Measurements from ENCODE around the gene TNFRSF8.

The TNFRSF8 gene

DNA sequence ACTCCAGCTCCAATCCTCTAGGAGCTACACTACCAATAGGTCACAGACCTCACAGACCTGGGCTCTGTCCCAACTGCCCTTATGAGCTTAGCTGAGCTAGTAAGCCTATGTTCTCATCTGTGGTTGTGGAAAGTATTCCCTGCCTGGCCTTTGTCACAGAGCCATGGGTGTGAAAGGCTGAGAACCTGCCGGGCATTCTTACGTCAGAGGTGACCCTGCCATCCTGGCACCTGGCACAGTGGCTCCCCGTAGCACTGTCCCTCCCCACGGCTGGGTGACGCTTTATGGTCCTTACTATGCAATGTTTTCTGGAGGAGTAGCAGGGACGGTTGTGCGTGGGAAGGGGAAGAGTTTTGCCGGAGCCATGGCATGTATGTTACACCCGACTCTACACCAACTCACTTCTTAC is 107.2 kb downstream of the TNFRSF8 start:
- no peaks in the 10 kb centered on the region for H3K27me3 Mint-ChIP-seq
- peak overlapping the region; percentile 100 for H3K27ac Mint-ChIP-seq (ENCODE audit: low read depth)
- no peak for ATAC-seq (replicated peaks; ENCODE audit: extremely low read depth, poor library complexity, severe bottlenecking)
- DNase-seq (ENCODE audit: low spot score in 2 of 2) = no peak
- H3K36me3 Mint-ChIP-seq (ENCODE audit: insufficient read depth) = peaks cover 37% of the 10 kb centered on the region
- H3K4me3 Mint-ChIP-seq = peak overlapping the region; percentile 100
- H3K9me3 Mint-ChIP-seq = no peaks in the 10 kb centered on the region
- peaks cover 78% of the 10 kb centered on the region for H3K4me1 Mint-ChIP-seq

DNA sequence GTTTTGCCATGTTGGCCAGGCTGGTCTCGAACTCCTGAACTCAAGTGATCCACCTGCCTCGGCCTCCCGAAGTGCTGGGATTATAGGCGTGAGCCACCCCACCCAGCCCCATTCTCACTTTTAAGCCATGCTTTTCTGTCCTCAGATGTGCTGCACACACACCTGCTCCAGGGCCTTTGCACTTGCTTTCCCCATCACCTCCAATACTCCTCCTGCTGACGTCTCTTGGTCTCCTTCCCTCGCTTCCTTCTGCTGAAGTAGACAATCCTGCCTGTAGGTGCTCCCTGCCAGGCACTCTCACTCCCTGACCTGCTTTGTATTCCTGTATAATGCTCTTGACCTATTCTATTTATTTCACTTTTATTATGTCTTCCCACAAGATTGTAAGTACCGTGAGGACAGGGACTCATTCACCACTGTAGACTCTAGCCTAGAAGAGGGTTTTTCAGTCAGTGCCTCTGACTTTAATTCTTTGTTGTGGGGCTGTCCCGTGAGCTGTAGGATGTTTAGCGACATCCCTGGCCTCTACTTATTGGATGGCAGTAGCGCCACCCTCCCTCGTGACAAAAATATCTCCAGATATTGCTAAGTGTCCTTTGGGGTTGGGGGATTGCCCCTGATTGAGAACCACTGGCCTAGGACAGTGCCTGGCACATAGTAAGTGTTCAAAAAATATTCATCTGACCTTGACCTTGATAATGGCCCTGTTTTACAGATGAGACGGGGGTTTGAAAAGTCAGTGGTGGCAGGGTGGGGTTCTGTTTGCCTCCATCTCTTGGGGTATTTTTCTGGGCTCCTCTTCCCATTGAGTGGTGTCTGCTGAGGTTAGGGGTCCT is 108.3 kb downstream of the TNFRSF8 start:
- peak overlapping the region; percentile 100 for H3K27ac Mint-ChIP-seq (ENCODE audit: low read depth)
- H3K4me3 Mint-ChIP-seq = peak overlapping the region; percentile 67
- no peak for DNase-seq (ENCODE audit: low spot score in 2 of 2)
- no peaks in the 10 kb centered on the region for H3K9me3 Mint-ChIP-seq
- no peaks in the 10 kb centered on the region for H3K27me3 Mint-ChIP-seq
- no peak for ATAC-seq (replicated peaks; ENCODE audit: extremely low read depth, poor library complexity, severe bottlenecking)
- H3K4me1 Mint-ChIP-seq = peaks cover 83% of the 10 kb centered on the region
- peaks cover 41% of the 10 kb centered on the region for H3K36me3 Mint-ChIP-seq (ENCODE audit: insufficient read depth)

GRCh38 chr1:12172042-12172851 is 109.1 kb downstream of the TNFRSF8 start:
- peaks cover 44% of the 10 kb centered on the region for H3K36me3 Mint-ChIP-seq (ENCODE audit: insufficient read depth)
- DNase-seq (ENCODE audit: low spot score in 2 of 2) (no peak), ATAC-seq (replicated peaks; ENCODE audit: extremely low read depth, poor library complexity, severe bottlenecking) (no peak)
- H3K27ac Mint-ChIP-seq (ENCODE audit: low read depth) = peak overlapping the region; percentile 100
- H3K4me3 Mint-ChIP-seq = peak overlapping the region; percentile 67
- no peaks in the 10 kb centered on the region for H3K9me3 Mint-ChIP-seq
- peaks cover 84% of the 10 kb centered on the region for H3K4me1 Mint-ChIP-seq
- no peaks in the 10 kb centered on the region for H3K27me3 Mint-ChIP-seq

DNA sequence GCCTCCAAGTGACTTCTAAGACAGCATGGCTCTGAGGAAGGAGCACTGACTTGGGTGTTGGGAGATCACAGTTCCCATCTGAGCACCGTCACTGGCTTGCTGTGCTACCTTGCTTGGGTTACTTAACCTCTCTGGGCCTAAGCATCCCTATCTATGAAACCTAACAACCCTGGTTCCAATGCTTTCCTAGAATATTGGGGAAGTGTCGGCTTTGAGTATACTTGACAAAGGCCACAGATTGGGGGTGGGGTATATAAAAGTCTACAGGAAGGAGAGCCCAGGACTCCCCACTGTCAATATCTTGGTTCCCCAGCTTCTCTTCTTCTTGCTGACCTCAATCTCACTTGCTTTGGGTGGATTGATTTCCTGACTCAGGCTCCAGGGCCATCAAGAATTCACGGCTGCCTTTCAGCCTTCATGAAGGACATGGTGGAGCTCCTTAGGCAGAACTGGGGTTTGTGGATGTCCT is 110.0 kb downstream of the TNFRSF8 start:
- Mint-ChIP-seq H3K9me3 (no peaks in the 10 kb centered on the region), H3K27ac (ENCODE audit: low read depth) (peak overlapping the region; percentile 100), H3K4me3 (peak overlapping the region; percentile 67), H3K36me3 (ENCODE audit: insufficient read depth) (peaks cover 48% of the 10 kb centered on the region), H3K27me3 (no peaks in the 10 kb centered on the region), H3K4me1 (peaks cover 84% of the 10 kb centered on the region)
- no peak for DNase-seq (ENCODE audit: low spot score in 2 of 2)
- no peak for ATAC-seq (replicated peaks; ENCODE audit: extremely low read depth, poor library complexity, severe bottlenecking)

DNA sequence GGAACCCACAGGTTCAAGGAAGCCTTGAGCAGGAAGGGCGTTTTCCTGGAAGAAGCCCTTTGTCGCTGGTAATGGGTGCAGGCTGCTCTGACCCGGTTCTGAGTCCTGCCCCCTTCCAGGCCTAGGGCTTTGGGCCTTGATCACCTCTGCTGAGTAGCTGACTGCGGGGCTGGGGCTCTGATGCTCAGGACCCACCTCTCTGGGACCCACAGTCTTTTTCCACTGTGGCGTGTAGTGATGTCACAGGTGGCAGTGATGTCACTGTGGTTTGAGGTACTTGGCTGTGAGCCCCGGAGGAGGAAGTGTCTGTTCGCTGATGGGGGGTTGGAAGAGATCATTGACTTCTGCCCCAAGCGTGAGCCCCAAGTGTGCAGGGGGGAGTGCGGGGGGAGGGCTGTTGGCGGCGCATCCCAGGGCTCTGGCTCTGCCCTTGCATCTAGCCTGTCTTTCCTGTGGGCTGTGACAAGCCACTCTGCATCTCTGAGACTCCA is 110.6 kb downstream of the TNFRSF8 start:
- Mint-ChIP-seq H3K4me1 (peaks cover 84% of the 10 kb centered on the region), H3K36me3 (ENCODE audit: insufficient read depth) (peaks cover 54% of the 10 kb centered on the region), H3K27me3 (no peaks in the 10 kb centered on the region), H3K27ac (ENCODE audit: low read depth) (peak overlapping the region; percentile 100), H3K4me3 (peak overlapping the region; percentile 67), H3K9me3 (no peaks in the 10 kb centered on the region)
- ATAC-seq (replicated peaks; ENCODE audit: extremely low read depth, poor library complexity, severe bottlenecking) = peak; percentile 64
- peak; percentile 91 to 98 for DNase-seq (ENCODE audit: low spot score in 2 of 2)

GRCh38 chr1:12174924-12175810 is 112.1 kb downstream of the TNFRSF8 start:
- peak overlapping the region; percentile 67 for H3K4me3 Mint-ChIP-seq

GRCh38 chr1:12176298-12177118 is 113.4 kb downstream of the TNFRSF8 start:
- ATAC-seq (replicated peaks; ENCODE audit: extremely low read depth, poor library complexity, severe bottlenecking) = no peak
- H3K36me3 Mint-ChIP-seq (ENCODE audit: insufficient read depth) = peaks cover 58% of the 10 kb centered on the region
- peaks cover 78% of the 10 kb centered on the region for H3K4me1 Mint-ChIP-seq
- H3K27me3 Mint-ChIP-seq = no peaks in the 10 kb centered on the region
- peak overlapping the region; percentile 100 for H3K27ac Mint-ChIP-seq (ENCODE audit: low read depth)
- no peak for DNase-seq (ENCODE audit: low spot score in 2 of 2)
- peak overlapping the region; percentile 67 for H3K4me3 Mint-ChIP-seq
- H3K9me3 Mint-ChIP-seq = no peaks in the 10 kb centered on the region

More at GRCh38 chr1:12174924-12175810, 112.1 kb downstream of the TNFRSF8 start:
- no peaks in the 10 kb centered on the region for H3K27me3 Mint-ChIP-seq
- H3K36me3 Mint-ChIP-seq (ENCODE audit: insufficient read depth) = peaks cover 63% of the 10 kb centered on the region
- peaks cover 80% of the 10 kb centered on the region for H3K4me1 Mint-ChIP-seq
- peak overlapping the region; percentile 100 for H3K27ac Mint-ChIP-seq (ENCODE audit: low read depth)
- no peak for DNase-seq (ENCODE audit: low spot score in 2 of 2)
- no peak for ATAC-seq (replicated peaks; ENCODE audit: extremely low read depth, poor library complexity, severe bottlenecking)
- H3K9me3 Mint-ChIP-seq = no peaks in the 10 kb centered on the region

- DNase-seq (ENCODE audit: low spot score in 2 of 2) = no peak
- H3K27ac Mint-ChIP-seq (ENCODE audit: low read depth) = peak overlapping the region; percentile 100
- H3K4me3 Mint-ChIP-seq = peak overlapping the region; percentile 85
- H3K36me3 Mint-ChIP-seq (ENCODE audit: insufficient read depth) = peaks cover 55% of the 10 kb centered on the region
- no peaks in the 10 kb centered on the region for H3K27me3 Mint-ChIP-seq
- no peaks in the 10 kb centered on the region for H3K9me3 Mint-ChIP-seq
- peak; percentile 0 for ATAC-seq (replicated peaks; ENCODE audit: extremely low read depth, poor library complexity, severe bottlenecking)
- peaks cover 78% of the 10 kb centered on the region for H3K4me1 Mint-ChIP-seq
Observed at GRCh38 chr1:12177156-12177998, 114.3 kb downstream of the TNFRSF8 start.

- peak; percentile 69 for ATAC-seq (replicated peaks; ENCODE audit: extremely low read depth, poor library complexity, severe bottlenecking)
- peak overlapping the region; percentile 100 for H3K27ac Mint-ChIP-seq (ENCODE audit: low read depth)
- H3K4me1 Mint-ChIP-seq = peaks cover 78% of the 10 kb centered on the region
- DNase-seq (ENCODE audit: low spot score in 2 of 2) = peak; percentile 76 to 88
- no peaks in the 10 kb centered on the region for H3K9me3 Mint-ChIP-seq
- H3K36me3 Mint-ChIP-seq (ENCODE audit: insufficient read depth) = peaks cover 54% of the 10 kb centered on the region
- peak overlapping the region; percentile 85 for H3K4me3 Mint-ChIP-seq
- no peaks in the 10 kb centered on the region for H3K27me3 Mint-ChIP-seq
Observed at GRCh38 chr1:12177999-12178441, 114.9 kb downstream of the TNFRSF8 start.

DNA sequence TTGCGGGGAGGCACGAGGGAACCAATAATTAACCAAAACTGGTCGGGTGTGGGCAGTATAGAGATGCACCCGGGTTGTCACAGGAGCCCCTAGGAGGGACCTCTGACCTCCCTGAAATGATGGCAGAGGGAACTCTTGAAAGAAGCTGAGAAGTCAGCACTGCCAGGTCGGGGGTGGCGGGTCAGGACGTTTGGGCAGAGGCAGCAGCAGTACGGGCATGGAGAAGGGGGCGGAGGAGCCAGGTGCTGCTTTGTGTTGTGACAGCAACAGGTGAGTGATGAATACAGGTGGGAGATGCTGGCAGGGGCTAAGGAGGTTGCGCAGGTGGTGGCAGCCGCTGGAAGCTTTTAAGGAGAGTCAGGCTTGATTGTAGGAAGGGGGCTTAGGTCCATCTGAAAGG is 115.4 kb downstream of the TNFRSF8 start:
- Mint-ChIP-seq H3K9me3 (no peaks in the 10 kb centered on the region), H3K36me3 (ENCODE audit: insufficient read depth) (peaks cover 54% of the 10 kb centered on the region), H3K4me3 (peak overlapping the region; percentile 85), H3K4me1 (peaks cover 78% of the 10 kb centered on the region), H3K27ac (ENCODE audit: low read depth) (peak overlapping the region; percentile 100), H3K27me3 (no peaks in the 10 kb centered on the region)
- DNase-seq (ENCODE audit: low spot score in 2 of 2) (no peak), ATAC-seq (replicated peaks; ENCODE audit: extremely low read depth, poor library complexity, severe bottlenecking) (peak; percentile 0)
